SK-N-SH (cell line): Measurements from ENCODE around the gene NHLRC3. TPM values are rescaled to one million over a fixed set of nuclear protein-coding genes. Genes with fewer than 3 reads are reported as not detected.
"Not testable (repeated sequence)": the region's sequence is repeated elsewhere in the genome, so short reads cannot be mapped to it uniquely, and the experiment has no call there.

Source experiments
- CTCF ChIA-PET: fragments of 300-600, 350-600 bp; formaldehyde crosslinking; extraction: SDS; loops from one replicate; lab custom pipeline; 2021; lab: Yijun Ruan, JAX
- POLR2A ChIA-PET: fragments of 350-600 bp; sonication (Branson Sonifier 250); formaldehyde crosslinking; extraction: SDS; loops from one replicate; lab custom pipeline; 2020; ENCODE audit warnings: antibody characterized with exemption, inconsistent platforms; lab: Yijun Ruan, JAX
- DNase-seq: peaks from one replicate; pipeline ENCODE4 v3.0.0; 2012
- H2AFZ ChIP-seq: fragments of 200-600 bp; sonication (generic); 2 replicates; pipeline ENCODE4 v1.8.1; 2016; ENCODE audit warnings: antibody characterized with exemption, mild to moderate bottlenecking, low read depth
- H3F3A ChIP-seq: fragments of 200-600 bp; sonication (generic); replicated peaks from 2 replicates; pipeline ENCODE3; 2016; ENCODE audit warnings: antibody characterized with exemption, mild to moderate bottlenecking; ENCODE audit not compliant: insufficient read depth
- H3K27ac ChIP-seq, 2 experiments: fragments of 200-500 bp in 1 of 2; fragments of 200-600 bp in 1 of 2; sonication (Bioruptor generic) in 1 of 2; sonication (generic), shearing (Covaris generic) in 1 of 2; 2 replicates each; pipeline versions ENCODE4 v1.5.1 to v1.6.1; 2014 to 2016; ENCODE audit warnings: low read depth in 2 of 2, inconsistent platforms in 1 of 2, low read length in 1 of 2, mild to moderate bottlenecking in 1 of 2, mixed read lengths in 1 of 2
- H3K27me3 ChIP-seq: fragments of 200-600 bp; sonication (generic), shearing (Covaris generic); 2 replicates; pipeline ENCODE4 v1.6.1; 2016; ENCODE audit warnings: mixed run types; ENCODE audit not compliant: insufficient read depth
- H3K36me3 ChIP-seq, 2 experiments: fragments of 200-500 bp in 1 of 2; fragments of 200-600 bp in 1 of 2; sonication (Bioruptor generic) in 1 of 2; sonication (generic) in 1 of 2; replicated peaks in 1 of 2; 2 replicates each; pipeline versions ENCODE3 to v1.5.1; 2014 to 2016; ENCODE audit warnings: low read length in 1 of 2, mild to moderate bottlenecking in 1 of 2; ENCODE audit not compliant: insufficient read depth in 2 of 2, control insufficient read depth in 1 of 2
- H3K4me1 ChIP-seq, 2 experiments: fragments of 200-500 bp in 1 of 2; fragments of 200-600 bp in 1 of 2; sonication (Bioruptor generic) in 1 of 2; sonication (generic), shearing (Covaris generic) in 1 of 2; 2 replicates each; pipeline versions ENCODE4 v1.5.1 to v1.6.1; 2014 to 2016; ENCODE audit warnings: low read depth in 1 of 2, low read length in 1 of 2, mixed run types in 1 of 2; ENCODE audit not compliant: insufficient read depth in 2 of 2, control insufficient read depth in 1 of 2
- H3K4me2 ChIP-seq: fragments of 200-600 bp; sonication (generic), shearing (Covaris generic); 2 replicates; pipeline ENCODE4 v1.6.1; 2017; ENCODE audit warnings: mixed run types
- H3K4me3 ChIP-seq, 2 experiments: fragments of 200-500 bp in 1 of 2; fragments of 200-600 bp in 1 of 2; sonication (Bioruptor generic) in 1 of 2; sonication (generic), shearing (Covaris generic) in 1 of 2; 2 replicates each; pipeline versions ENCODE4 v1.5.1 to v1.8.1; 2014 to 2016; ENCODE audit warnings: low read depth in 2 of 2, inconsistent platforms in 1 of 2, low read length in 1 of 2, mild to moderate bottlenecking in 1 of 2, mixed read lengths in 1 of 2, moderate library complexity in 1 of 2
- H3K79me2 ChIP-seq: fragments of 200-600 bp; sonication (generic); 2 replicates; pipeline ENCODE4 v1.8.1; 2017; ENCODE audit warnings: mild to moderate bottlenecking; ENCODE audit not compliant: insufficient read depth
- H3K9ac ChIP-seq: fragments of 200-600 bp; sonication (generic); 2 replicates; pipeline ENCODE4 v1.6.1; 2017; ENCODE audit warnings: mixed run types
- H3K9me2 ChIP-seq: fragments of 200-600 bp; sonication (generic); 2 replicates; pipeline ENCODE4 v1.6.1; 2017; ENCODE audit warnings: mixed run types
- H3K9me3 ChIP-seq: fragments of 200-600 bp; sonication (generic); 2 replicates; pipeline ENCODE4 v1.6.1; 2017; ENCODE audit warnings: mixed run types, mild to moderate bottlenecking, moderate library complexity
- H4K20me1 ChIP-seq: fragments of 200-600 bp; sonication (generic); 2 replicates; pipeline ENCODE4 v1.6.1; 2017; ENCODE audit warnings: mild to moderate bottlenecking, mixed run types; ENCODE audit not compliant: insufficient read depth
- ELF1 ChIP-seq: IDR thresholded peaks from 2 replicates; pipeline ENCODE4 v1.4.0; 2012
- FOXM1 ChIP-seq: IDR thresholded peaks from 2 replicates; pipeline ENCODE4 v1.4.0; 2012; ENCODE audit warnings: low read depth, mild to moderate bottlenecking
- GABPA ChIP-seq: IDR thresholded peaks from 2 replicates; pipeline ENCODE4 v1.4.0; 2012; ENCODE audit warnings: low read depth, mild to moderate bottlenecking
- NFIC ChIP-seq: IDR thresholded peaks from 2 replicates; pipeline ENCODE4 v1.4.0; 2012; ENCODE audit warnings: borderline replicate concordance
- NRF1 ChIP-seq: IDR thresholded peaks from 2 replicates; pipeline ENCODE4 v1.6.1; 2012; ENCODE audit warnings: low read depth, mild to moderate bottlenecking, low read length
- SIN3A ChIP-seq: IDR thresholded peaks from 2 replicates; pipeline ENCODE4 v1.6.1; 2012; ENCODE audit warnings: low read depth, mild to moderate bottlenecking, low read length, moderate library complexity, borderline replicate concordance
- WGBS: methylation state at CpG from one replicate; pipeline ENCODE4 v1.1.6; 2017; ENCODE audit warnings: low lambda C conversion rate; 5-methylcytosine and 5-hydroxymethylcytosine counted together
- polyA plus RNA-seq, 3 experiments: library from polyadenylated mRNA; depleted of rRNA; stranded (reverse); fragments of >200 nt; gene quantifications; 2 replicates each; pipeline ENCODE4 v1.2.3, GENCODE V29; 2012
- TF ChIP-seq, protein P1 (sequence below): IDR thresholded peaks from 2 replicates; pipeline ENCODE4 v1.6.1; 2012; ENCODE audit warnings: mild to moderate bottlenecking, low read depth, low read length, moderate library complexity
- TF ChIP-seq, protein P2 (sequence below): IDR thresholded peaks from 2 replicates; pipeline ENCODE4 v1.4.0; 2012; ENCODE audit warnings: low read depth, borderline replicate concordance
- TF ChIP-seq, protein P3 (sequence below): IDR thresholded peaks from 2 replicates; pipeline ENCODE4 v1.4.0; 2012; ENCODE audit warnings: low read depth, borderline replicate concordance
- TF ChIP-seq, protein P4 (sequence below): fragments of 200-600 bp; sonication (generic); IDR thresholded peaks from 2 replicates; pipeline ENCODE4 v1.6.1; 2017; ENCODE audit warnings: antibody characterized with exemption, mild to moderate bottlenecking, moderate library complexity
- TF ChIP-seq, protein P5 (sequence below): fragments of 150-350 bp; IDR thresholded peaks from 2 replicates; pipeline ENCODE4 v1.6.1; 2016; ENCODE audit warnings: mild to moderate bottlenecking, low read depth, low read length

Gene NHLRC3
- polyA plus RNA-seq, 1 of the 3 experiments (the other 2 are of a cell fraction): 7.1 TPM

DNA sequence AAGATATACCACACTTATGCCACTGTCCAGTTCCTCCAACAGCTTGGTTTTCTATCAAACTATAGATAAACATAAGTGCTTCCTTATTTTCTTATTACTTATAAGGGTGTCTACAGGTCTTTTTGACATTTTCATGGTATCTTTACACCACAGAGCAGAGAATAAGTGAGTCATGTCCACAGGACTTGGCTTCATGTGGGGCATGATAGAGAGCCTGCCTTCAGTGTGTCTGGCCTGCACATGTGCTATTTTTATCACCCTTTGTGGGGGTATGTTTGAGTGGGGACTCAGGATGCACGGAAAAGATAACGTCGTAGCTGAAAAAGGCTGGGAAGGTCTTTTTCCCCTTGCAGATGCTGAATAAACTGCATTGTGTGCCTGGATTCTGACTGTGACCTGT is 39.5 kb upstream of the NHLRC3 start:
- ChIA-PET CTCF (no interaction called here), POLR2A (no interaction called here)
- no peak overlapping the region for H3K27ac ChIP-seq
- H3K4me3 ChIP-seq: no peak overlapping the region
- DNase-seq: no peak
- H3K9ac ChIP-seq: no peak overlapping the region
- H3F3A ChIP-seq: no peaks in the 10 kb centered on the region
- H2AFZ ChIP-seq: no peak overlapping the region
- no peak overlapping the region for H3K4me2 ChIP-seq
- no peaks in the 10 kb centered on the region for H3K27me3 ChIP-seq
- H3K9me3 ChIP-seq: no peaks in the 10 kb centered on the region
- H3K4me1 ChIP-seq: no peaks in the 10 kb centered on the region
- H3K36me3 ChIP-seq: no peaks in the 10 kb centered on the region
- H3K9me2 ChIP-seq: no peaks in the 10 kb centered on the region
- H4K20me1 ChIP-seq: no peaks in the 10 kb centered on the region
- H3K79me2 ChIP-seq: no peaks in the 10 kb centered on the region
- TF ChIP-seq, protein P1, sequence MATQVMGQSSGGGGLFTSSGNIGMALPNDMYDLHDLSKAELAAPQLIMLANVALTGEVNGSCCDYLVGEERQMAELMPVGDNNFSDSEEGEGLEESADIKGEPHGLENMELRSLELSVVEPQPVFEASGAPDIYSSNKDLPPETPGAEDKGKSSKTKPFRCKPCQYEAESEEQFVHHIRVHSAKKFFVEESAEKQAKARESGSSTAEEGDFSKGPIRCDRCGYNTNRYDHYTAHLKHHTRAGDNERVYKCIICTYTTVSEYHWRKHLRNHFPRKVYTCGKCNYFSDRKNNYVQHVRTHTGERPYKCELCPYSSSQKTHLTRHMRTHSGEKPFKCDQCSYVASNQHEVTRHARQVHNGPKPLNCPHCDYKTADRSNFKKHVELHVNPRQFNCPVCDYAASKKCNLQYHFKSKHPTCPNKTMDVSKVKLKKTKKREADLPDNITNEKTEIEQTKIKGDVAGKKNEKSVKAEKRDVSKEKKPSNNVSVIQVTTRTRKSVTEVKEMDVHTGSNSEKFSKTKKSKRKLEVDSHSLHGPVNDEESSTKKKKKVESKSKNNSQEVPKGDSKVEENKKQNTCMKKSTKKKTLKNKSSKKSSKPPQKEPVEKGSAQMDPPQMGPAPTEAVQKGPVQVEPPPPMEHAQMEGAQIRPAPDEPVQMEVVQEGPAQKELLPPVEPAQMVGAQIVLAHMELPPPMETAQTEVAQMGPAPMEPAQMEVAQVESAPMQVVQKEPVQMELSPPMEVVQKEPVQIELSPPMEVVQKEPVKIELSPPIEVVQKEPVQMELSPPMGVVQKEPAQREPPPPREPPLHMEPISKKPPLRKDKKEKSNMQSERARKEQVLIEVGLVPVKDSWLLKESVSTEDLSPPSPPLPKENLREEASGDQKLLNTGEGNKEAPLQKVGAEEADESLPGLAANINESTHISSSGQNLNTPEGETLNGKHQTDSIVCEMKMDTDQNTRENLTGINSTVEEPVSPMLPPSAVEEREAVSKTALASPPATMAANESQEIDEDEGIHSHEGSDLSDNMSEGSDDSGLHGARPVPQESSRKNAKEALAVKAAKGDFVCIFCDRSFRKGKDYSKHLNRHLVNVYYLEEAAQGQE: no peak
- TF ChIP-seq FOXM1 (no peak), NFIC (no peak), GABPA (no peak), NRF1 (no peak), ELF1 (no peak), SIN3A (no peak)
- TF ChIP-seq, protein P2, sequence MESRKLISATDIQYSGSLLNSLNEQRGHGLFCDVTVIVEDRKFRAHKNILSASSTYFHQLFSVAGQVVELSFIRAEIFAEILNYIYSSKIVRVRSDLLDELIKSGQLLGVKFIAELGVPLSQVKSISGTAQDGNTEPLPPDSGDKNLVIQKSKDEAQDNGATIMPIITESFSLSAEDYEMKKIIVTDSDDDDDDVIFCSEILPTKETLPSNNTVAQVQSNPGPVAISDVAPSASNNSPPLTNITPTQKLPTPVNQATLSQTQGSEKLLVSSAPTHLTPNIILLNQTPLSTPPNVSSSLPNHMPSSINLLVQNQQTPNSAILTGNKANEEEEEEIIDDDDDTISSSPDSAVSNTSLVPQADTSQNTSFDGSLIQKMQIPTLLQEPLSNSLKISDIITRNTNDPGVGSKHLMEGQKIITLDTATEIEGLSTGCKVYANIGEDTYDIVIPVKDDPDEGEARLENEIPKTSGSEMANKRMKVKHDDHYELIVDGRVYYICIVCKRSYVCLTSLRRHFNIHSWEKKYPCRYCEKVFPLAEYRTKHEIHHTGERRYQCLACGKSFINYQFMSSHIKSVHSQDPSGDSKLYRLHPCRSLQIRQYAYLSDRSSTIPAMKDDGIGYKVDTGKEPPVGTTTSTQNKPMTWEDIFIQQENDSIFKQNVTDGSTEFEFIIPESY: no peak
- TF ChIP-seq, protein P3, sequence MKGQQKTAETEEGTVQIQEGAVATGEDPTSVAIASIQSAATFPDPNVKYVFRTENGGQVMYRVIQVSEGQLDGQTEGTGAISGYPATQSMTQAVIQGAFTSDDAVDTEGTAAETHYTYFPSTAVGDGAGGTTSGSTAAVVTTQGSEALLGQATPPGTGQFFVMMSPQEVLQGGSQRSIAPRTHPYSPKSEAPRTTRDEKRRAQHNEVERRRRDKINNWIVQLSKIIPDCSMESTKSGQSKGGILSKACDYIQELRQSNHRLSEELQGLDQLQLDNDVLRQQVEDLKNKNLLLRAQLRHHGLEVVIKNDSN: no peak
- TF ChIP-seq, protein P4, sequence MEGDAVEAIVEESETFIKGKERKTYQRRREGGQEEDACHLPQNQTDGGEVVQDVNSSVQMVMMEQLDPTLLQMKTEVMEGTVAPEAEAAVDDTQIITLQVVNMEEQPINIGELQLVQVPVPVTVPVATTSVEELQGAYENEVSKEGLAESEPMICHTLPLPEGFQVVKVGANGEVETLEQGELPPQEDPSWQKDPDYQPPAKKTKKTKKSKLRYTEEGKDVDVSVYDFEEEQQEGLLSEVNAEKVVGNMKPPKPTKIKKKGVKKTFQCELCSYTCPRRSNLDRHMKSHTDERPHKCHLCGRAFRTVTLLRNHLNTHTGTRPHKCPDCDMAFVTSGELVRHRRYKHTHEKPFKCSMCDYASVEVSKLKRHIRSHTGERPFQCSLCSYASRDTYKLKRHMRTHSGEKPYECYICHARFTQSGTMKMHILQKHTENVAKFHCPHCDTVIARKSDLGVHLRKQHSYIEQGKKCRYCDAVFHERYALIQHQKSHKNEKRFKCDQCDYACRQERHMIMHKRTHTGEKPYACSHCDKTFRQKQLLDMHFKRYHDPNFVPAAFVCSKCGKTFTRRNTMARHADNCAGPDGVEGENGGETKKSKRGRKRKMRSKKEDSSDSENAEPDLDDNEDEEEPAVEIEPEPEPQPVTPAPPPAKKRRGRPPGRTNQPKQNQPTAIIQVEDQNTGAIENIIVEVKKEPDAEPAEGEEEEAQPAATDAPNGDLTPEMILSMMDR: no peak
- TF ChIP-seq, protein P5, sequence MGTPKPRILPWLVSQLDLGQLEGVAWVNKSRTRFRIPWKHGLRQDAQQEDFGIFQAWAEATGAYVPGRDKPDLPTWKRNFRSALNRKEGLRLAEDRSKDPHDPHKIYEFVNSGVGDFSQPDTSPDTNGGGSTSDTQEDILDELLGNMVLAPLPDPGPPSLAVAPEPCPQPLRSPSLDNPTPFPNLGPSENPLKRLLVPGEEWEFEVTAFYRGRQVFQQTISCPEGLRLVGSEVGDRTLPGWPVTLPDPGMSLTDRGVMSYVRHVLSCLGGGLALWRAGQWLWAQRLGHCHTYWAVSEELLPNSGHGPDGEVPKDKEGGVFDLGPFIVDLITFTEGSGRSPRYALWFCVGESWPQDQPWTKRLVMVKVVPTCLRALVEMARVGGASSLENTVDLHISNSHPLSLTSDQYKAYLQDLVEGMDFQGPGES: no peak
- WGBS: 47% methylated on average over 3 of the region's 3 CpGs

DNA sequence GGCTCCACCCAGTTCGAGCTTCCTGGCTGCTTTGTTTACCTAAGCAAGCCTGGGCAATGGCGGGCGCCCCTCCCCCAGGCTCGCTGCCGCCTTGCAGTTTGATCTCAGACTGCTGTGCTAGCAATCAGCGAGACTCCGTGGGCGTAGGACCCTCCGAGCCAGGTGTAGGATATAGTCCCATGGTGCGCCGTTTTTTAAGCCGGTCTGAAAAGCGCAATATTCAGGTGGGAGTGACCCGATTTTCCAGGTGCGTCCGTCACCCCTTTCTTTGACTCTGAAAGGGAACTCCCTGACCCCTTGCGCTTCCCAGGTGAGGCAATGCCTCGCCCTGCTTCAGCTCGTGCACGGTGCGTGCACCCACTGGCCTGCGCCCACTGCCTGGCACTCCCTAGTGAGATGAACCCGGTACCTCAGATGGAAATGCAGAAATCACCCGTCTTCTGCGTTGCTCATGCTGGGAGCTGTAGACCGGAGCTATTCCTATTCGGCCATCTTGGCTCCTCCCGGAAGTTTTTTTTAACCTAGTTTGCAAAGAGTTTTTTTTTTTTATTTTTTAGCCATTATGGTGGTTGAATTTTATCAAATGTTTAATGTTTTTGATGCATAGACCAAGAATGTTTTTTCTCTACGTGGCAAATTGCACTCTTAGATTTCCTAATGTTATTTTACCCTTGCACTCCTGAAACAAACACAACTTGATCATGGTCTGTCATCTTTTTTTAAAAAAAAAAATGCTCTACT is 31.7 kb upstream of the NHLRC3 start:
- H3K27me3 ChIP-seq, H3K79me2 ChIP-seq, H3K9ac ChIP-seq, H3K4me3 ChIP-seq, DNase-seq, H2AFZ ChIP-seq, H3F3A ChIP-seq, H3K4me2 ChIP-seq, H4K20me1 ChIP-seq, H3K9me2 ChIP-seq, H3K4me1 ChIP-seq, H3K27ac ChIP-seq, POLR2A ChIA-PET, H3K9me3 ChIP-seq: not testable (repeated sequence)
- CTCF ChIA-PET: interaction anchor here (0.7 kb wide), 1 partner anchor 111 kb away, joined by 3 read pairs; no protein-coding TSS in a partner anchor
- WGBS: 82% methylated on average over 22 of the region's 29 CpGs
- H3K36me3 ChIP-seq: peaks cover 23 to 32% of the 10 kb centered on the region in 2 experiments
